ENCODE results near the gene CCNQ.
A peak's percentile ranks its signal among the peaks of the same experiment; 100 is the strongest.

The CCNQ gene

DNA sequence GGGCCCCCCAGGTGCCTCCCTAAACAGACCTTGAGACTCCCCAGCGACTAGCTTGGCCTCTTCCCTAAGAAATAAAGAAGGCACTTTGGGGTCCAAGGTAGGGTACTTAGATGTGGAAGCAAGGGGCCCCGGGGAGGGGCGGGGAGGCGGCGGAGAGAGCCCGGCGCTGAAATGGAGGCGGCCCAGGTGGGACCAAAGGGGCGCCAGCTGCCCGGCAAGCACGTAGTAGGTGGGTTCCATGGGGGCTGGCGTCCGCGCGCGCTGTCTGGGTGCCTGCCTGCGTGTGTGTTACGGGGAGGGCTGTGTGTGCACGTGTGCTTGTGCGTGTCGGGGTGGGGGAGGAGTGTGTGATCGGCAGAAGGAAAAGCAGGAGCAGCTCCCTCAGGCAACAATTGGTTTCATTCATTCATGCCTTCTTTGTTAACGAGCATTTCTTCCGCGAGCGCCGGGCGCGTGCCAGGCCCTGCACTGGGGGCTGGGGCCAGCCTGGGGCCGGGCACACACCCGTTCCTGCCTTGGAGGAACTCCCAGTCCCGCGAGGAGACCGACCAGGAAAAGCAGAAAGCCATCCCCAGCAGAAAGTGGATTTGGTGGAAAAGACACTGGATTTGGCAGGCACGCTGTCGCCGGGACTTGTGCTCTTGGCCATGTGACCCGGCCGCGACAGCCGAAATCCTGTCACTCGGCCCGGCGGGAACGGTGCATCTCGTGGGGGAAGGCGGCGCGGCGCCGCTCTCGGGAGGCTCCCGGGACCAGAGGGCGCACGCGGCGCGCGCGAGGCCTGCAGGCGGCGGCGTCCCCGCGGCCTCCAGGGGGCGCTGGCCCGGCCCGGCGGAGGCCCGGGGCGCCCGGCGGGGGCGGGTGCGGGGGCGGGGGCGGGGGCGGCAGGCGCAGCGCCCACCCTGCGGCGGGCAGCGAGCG, 44.8 kb upstream of the CCNQ start:
- no peaks in the 10 kb centered on the region for H3K79me2 ChIP-seq (ENCODE audit: control insufficient read depth, low read length)
- no peaks in the 10 kb centered on the region for H3K9me2 ChIP-seq (replicated peaks; ENCODE audit: control insufficient read depth, low read length)
- H3K4me2 ChIP-seq (ENCODE audit: low read length), result 0 out of 2 replicates have a peak overlapping the region, but pooled peaks have one; percentile 26
- no peaks in the 10 kb centered on the region for H3K36me3 ChIP-seq (ENCODE audit: control insufficient read depth, low read length)
- H3K4me1 ChIP-seq (ENCODE audit: control insufficient read depth, low read length), result 0 out of 2 replicates have a peak, but pooled peaks cover 2% of the 10 kb centered on the region
- H3F3A ChIP-seq (ENCODE audit: control insufficient read depth, insufficient read depth), result no peaks in the 10 kb centered on the region
- no peaks in the 10 kb centered on the region for H4K20me1 ChIP-seq (ENCODE audit: control insufficient read depth, insufficient read depth, low read depth, low read length)
- no peak overlapping the region for H3K4me3 ChIP-seq (ENCODE audit: low read length)
- no peak overlapping the region for H3K27ac ChIP-seq (ENCODE audit: low read depth, low read length)
- peaks cover 28% of the 10 kb centered on the region for H3K27me3 ChIP-seq (ENCODE audit: control insufficient read depth, low read length)
- TF ChIP-seq, protein P1, sequence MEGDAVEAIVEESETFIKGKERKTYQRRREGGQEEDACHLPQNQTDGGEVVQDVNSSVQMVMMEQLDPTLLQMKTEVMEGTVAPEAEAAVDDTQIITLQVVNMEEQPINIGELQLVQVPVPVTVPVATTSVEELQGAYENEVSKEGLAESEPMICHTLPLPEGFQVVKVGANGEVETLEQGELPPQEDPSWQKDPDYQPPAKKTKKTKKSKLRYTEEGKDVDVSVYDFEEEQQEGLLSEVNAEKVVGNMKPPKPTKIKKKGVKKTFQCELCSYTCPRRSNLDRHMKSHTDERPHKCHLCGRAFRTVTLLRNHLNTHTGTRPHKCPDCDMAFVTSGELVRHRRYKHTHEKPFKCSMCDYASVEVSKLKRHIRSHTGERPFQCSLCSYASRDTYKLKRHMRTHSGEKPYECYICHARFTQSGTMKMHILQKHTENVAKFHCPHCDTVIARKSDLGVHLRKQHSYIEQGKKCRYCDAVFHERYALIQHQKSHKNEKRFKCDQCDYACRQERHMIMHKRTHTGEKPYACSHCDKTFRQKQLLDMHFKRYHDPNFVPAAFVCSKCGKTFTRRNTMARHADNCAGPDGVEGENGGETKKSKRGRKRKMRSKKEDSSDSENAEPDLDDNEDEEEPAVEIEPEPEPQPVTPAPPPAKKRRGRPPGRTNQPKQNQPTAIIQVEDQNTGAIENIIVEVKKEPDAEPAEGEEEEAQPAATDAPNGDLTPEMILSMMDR (IDR thresholded peaks at IDR 0.05; ENCODE audit: low read depth, low read length, poor library complexity, severe bottlenecking), result no peak
- no peak for TF ChIP-seq EZH2phosphoT487 (IDR thresholded peaks at IDR 0.05; ENCODE audit: borderline replicate concordance, low read length)
- no peaks in the 10 kb centered on the region for H3K9me3 ChIP-seq (ENCODE audit: control insufficient read depth, insufficient read depth, low read length)

DNA sequence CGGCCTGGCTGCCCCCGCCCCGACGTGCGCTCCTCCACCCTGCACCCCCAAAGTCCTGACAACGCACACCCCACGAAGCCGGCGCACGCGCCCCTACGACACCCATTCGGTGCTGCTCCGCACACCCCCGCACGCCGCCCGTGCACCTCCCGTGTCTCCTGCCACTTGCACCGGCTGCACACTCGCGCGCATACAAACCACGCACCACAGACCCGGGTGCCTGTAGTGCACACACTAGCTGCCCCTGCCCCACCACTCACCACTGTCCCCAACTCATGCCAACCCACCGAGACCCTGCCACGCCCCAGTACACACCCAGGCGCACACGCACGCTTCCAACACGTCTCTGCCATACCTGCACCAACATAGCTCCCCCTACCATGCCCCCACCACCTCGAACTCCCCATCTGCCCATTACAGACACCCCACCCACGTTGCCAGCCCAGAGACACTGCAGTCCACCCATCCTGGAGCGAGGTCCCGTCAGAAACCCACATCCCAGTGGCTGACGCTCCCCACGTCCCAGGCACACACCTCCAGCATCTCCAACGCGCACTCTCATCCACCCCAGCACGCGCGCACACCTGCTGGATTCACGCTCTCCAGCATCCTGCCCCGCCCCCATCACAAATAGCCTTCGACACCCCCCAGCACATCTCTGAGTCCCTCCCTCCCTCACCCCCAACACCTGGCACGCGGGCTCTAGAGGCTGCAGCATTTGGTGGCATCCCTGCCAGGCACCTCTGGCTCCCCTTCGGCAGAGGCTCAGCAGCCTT, 43.9 kb upstream of the CCNQ start:
- Histone ChIP-seq H3K4me3 (ENCODE audit: low read length) (no peak overlapping the region), H3K4me1 (ENCODE audit: control insufficient read depth, low read length) (0 out of 2 replicates have a peak, but pooled peaks cover 2% of the 10 kb centered on the region), H3K27ac (ENCODE audit: low read depth, low read length) (no peak overlapping the region), H3K9me3 (ENCODE audit: control insufficient read depth, insufficient read depth, low read length) (no peaks in the 10 kb centered on the region), H3K79me2 (ENCODE audit: control insufficient read depth, low read length) (no peaks in the 10 kb centered on the region), H3K36me3 (ENCODE audit: control insufficient read depth, low read length) (no peaks in the 10 kb centered on the region), H3K27me3 (ENCODE audit: control insufficient read depth, low read length) (peaks cover 28% of the 10 kb centered on the region), H3K4me2 (ENCODE audit: low read length) (no peak overlapping the region), H4K20me1 (ENCODE audit: control insufficient read depth, insufficient read depth, low read depth, low read length) (no peaks in the 10 kb centered on the region), H3F3A (ENCODE audit: control insufficient read depth, insufficient read depth) (no peaks in the 10 kb centered on the region), H3K9me2 (replicated peaks; ENCODE audit: control insufficient read depth, low read length) (no peaks in the 10 kb centered on the region)
- TF ChIP-seq EZH2phosphoT487 (IDR thresholded peaks at IDR 0.05; ENCODE audit: borderline replicate concordance, low read length), result no peak
- TF ChIP-seq, protein P1 (IDR thresholded peaks at IDR 0.05; ENCODE audit: low read depth, low read length, poor library complexity, severe bottlenecking), result no peak

DNA sequence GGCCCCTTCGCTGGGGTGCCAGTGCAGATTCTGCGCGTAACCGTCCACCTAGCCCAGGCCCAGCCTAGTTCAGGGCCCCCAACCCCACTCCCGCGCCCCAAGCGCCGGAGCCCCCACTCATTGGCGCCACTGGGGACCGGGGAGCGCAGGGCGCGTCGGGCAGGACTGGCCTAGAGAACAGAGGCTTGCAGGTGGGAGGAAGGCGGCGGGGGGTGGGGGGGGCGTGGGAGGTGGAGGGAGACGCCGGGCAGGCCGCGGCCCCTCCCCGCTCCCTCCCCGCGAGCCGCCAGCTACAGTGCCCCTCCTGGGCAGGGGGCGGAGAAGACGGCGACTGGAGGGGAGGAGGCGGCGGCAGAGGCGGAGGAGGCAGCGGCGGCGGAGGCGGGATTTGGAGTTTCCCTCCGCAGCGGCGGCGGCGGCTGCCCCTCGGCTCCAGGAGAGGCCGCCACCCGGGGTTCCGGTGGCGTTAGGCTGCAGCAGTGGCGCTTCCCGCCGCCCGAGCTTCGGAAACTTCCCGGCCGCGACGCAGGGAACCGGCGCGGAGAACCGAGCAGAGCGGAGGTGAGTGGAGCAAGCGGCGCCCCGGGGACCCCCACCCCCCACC, 43.2 kb upstream of the CCNQ start:
- no peaks in the 10 kb centered on the region for H3F3A ChIP-seq (ENCODE audit: control insufficient read depth, insufficient read depth)
- no peaks in the 10 kb centered on the region for H3K9me2 ChIP-seq (replicated peaks; ENCODE audit: control insufficient read depth, low read length)
- no peak overlapping the region; the same call in 1 of the 2 replicates for H3K4me2 ChIP-seq (ENCODE audit: low read length)
- H3K27ac ChIP-seq (ENCODE audit: low read depth, low read length), result no peak overlapping the region
- TF ChIP-seq, protein P1 (IDR thresholded peaks at IDR 0.05; ENCODE audit: low read depth, low read length, poor library complexity, severe bottlenecking), result no peak
- no peak for TF ChIP-seq EZH2phosphoT487 (IDR thresholded peaks at IDR 0.05; ENCODE audit: borderline replicate concordance, low read length)
- H3K27me3 ChIP-seq (ENCODE audit: control insufficient read depth, low read length), result peaks cover 28% of the 10 kb centered on the region
- H3K79me2 ChIP-seq (ENCODE audit: control insufficient read depth, low read length), result no peaks in the 10 kb centered on the region
- H3K4me3 ChIP-seq (ENCODE audit: low read length), result no peak overlapping the region
- H4K20me1 ChIP-seq (ENCODE audit: control insufficient read depth, insufficient read depth, low read depth, low read length), result no peaks in the 10 kb centered on the region
- no peaks in the 10 kb centered on the region for H3K9me3 ChIP-seq (ENCODE audit: control insufficient read depth, insufficient read depth, low read length)
- H3K4me1 ChIP-seq (ENCODE audit: control insufficient read depth, low read length), result 0 out of 2 replicates have a peak, but pooled peaks cover 2% of the 10 kb centered on the region
- H3K36me3 ChIP-seq (ENCODE audit: control insufficient read depth, low read length), result no peaks in the 10 kb centered on the region

All from DOHH2 (cell line).